HG02610 (cell line): ENCODE data around the gene KIFC3.
A peak's percentile ranks its signal among the peaks of the same experiment; 100 is the strongest.
"Not testable (repeated sequence)": the region's sequence is repeated elsewhere in the genome, so short reads cannot be mapped to it uniquely, and the experiment has no call there.

Experiments used
- ATAC-seq: cut with Tn5 transposase; IDR thresholded peaks from one replicate; pipeline ENCODE4 v1.9.1; 2021; ENCODE audit warnings: mild to moderate bottlenecking, moderate library complexity; ENCODE audit not compliant: unreplicated experiment

Gene KIFC3

GRCh38 chr16:57802341-57803133, at the start of gene KIFC3:
KIFC3 (minus strand) TSS chr16:57802491; CDS start chr16:57798243, 4,248 bp downstream.
- peak; percentile 44 for ATAC-seq

GRCh38 chr16:57848181-57848580, 45.9 kb upstream of the KIFC3 start:
- ATAC-seq = no peak

- ATAC-seq = not testable (repeated sequence)
These were observed 44.6 kb upstream of the KIFC3 start for GRCh38 chr16:57846931-57847330.

GRCh38 chr16:57846078-57846697, 43.9 kb upstream of the KIFC3 start:
- ATAC-seq = no peak

- ATAC-seq = no peak
These were observed 42.8 kb upstream of the KIFC3 start for GRCh38 chr16:57845115-57845514.

GRCh38 chr16:57844416-57845030, 42.2 kb upstream of the KIFC3 start:
- no peak for ATAC-seq

- ATAC-seq = no peak
These were observed 41.1 kb upstream of the KIFC3 start for GRCh38 chr16:57843400-57843799.

- ATAC-seq = no peak
These were observed 40.3 kb upstream of the KIFC3 start for GRCh38 chr16:57842601-57843000.

GRCh38 chr16:57840833-57841232, 38.5 kb upstream of the KIFC3 start:
- no peak for ATAC-seq

GRCh38 chr16:57838161-57838560, 35.9 kb upstream of the KIFC3 start:
- no peak for ATAC-seq

GRCh38 chr16:57837305-57838125, 35.2 kb upstream of the KIFC3 start:
- no peak for ATAC-seq

- not testable (repeated sequence) for ATAC-seq
These were observed 33.1 kb upstream of the KIFC3 start for GRCh38 chr16:57835439-57835838.

GRCh38 chr16:57834936-57835335, 32.6 kb upstream of the KIFC3 start:
- no peak for ATAC-seq

- no peak for ATAC-seq
These were observed 28.7 kb upstream of the KIFC3 start for GRCh38 chr16:57830890-57831484.

- ATAC-seq = no peak
These were observed 27.7 kb upstream of the KIFC3 start for GRCh38 chr16:57829969-57830360.

- no peak for ATAC-seq
These were observed 26.2 kb upstream of the KIFC3 start for GRCh38 chr16:57828272-57829161.

GRCh38 chr16:57826706-57827625, 24.7 kb upstream of the KIFC3 start:
- no peak for ATAC-seq

- no peak for ATAC-seq
These were observed 23.8 kb upstream of the KIFC3 start for GRCh38 chr16:57826052-57826451.
